HG02610 (cell line): ENCODE measurements around the gene CHD1.

Source experiments
- ATAC-seq: cut with Tn5 transposase; IDR thresholded peaks from one replicate; pipeline ENCODE4 v1.9.1; 2021; ENCODE audit warnings: mild to moderate bottlenecking, moderate library complexity; ENCODE audit not compliant: unreplicated experiment

CHD1 gene

DNA sequence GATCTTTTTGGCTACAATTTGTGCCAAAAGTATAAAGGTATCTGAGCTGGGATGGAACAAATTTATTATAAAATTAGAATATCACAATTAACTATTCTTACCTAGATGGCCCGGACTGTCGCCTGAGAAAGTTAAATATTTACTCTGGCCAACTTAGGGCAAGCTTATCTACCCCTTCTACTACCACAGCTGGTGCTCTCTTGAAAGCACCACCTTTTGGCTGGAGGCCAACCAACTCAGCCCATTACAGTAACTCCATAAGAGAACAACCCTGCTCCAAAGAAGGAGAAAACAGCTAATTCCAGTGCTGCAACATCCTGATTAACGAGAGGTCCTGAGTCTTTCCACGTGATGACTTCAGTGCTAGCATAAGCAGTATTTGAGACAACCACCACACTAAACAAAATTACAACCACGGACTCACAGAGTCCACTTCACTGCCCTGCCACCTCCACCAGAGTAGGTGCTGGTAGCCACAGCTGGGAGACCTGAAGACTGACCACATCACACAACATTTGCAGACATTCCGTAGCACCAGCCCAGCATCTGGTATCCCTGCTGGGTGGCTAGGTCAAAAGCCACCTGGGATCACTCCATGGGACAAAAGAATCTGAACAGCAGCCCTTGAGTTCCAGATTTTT lies 112.1 kb downstream of the CHD1 start:
- ATAC-seq: no peak

DNA sequence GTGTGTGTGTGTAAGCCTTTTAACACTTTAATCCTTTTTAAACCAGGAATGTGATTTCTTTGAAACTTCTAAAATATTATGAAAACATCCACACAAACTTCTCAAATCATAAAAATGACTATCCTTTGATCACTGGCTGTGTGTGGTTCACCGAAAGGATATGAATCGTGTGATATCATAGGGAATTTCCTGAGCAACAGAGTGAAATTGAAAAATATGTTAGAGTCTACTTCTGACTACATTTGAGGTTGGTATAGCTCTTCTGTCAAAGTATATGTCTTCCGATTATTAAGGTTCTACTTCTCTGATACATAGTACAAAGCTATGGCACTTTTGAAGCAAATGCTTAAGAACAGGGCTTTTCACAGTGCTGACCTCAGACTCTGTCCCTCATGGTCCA lies 115.1 kb downstream of the CHD1 start:
- ATAC-seq: peak; percentile 91

DNA sequence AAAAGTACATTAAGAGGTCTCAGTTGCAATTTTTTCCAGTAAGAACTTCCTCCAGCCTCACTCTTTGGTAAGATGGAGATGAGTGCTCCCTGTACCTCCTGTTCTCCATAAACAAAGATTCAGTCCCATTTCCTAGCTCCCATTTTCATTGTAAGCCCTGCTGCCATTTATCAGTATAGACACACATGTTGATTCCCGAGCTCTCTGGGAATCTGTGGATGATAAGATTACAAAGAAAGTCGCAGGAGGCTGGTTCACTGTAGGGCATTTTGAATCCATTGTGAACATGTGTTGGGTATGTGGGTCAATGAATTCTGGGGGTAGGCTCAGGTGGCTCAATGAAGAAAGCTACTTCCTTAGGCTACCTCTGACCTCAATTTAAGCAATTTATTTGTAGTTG lies 118.6 kb downstream of the CHD1 start:
- no peak for ATAC-seq

DNA sequence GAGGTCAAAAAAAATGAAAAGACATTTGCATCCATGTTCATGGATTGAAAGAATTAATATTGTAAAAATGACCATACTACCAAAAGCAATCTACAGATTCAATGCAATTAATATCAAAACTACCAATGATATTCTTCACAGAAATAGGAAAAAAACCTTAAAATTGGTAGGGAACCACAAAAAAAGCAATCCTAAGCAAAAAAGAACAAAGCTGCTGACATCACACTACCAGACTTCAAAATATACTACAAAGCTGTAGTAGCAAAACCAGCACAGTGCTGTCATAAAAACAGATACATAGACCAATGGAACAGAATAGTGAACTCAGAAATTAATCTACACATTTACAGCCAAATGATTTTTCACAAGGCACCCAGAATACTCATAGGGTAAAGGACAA lies 121.0 kb downstream of the CHD1 start:
- no peak for ATAC-seq

- ATAC-seq: no peak
Observed at GRCh38 chr5:98805070-98805469, 123.7 kb downstream of the CHD1 start.

DNA sequence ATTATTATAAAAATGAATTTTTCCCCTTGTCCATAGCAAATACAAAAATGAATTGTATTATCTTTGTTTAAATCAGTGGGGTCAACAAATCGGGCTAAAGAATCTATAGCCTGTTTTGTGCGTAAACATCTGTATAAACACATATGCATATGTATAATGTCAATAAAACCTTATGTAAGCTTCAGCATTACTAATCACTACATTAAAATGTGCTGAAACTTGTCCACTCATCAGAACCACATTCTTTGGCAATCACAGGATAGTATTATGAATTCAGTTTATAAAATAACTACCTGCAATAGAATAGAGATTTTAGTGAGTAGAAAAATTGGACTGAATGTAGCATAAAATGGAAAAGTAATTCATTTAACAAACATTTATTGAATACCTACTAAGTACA lies 124.7 kb downstream of the CHD1 start:
- no peak for ATAC-seq
